GM21737 (cell line): ENCODE measurements around the gene SOX9.
"Not testable (repeated sequence)": the region's sequence is repeated elsewhere in the genome, so short reads cannot be mapped to it uniquely, and the experiment has no call there.

Source experiments
- ATAC-seq: cut with Tn5 transposase; IDR thresholded peaks from one replicate; pipeline ENCODE4 v1.9.1; 2021; ENCODE audit warnings: mild to moderate bottlenecking, moderate library complexity; ENCODE audit not compliant: unreplicated experiment

Gene SOX9

GRCh38 chr17:72125742-72126141, 4.9 kb downstream of the SOX9 start:
- ATAC-seq: no peak

- no peak for ATAC-seq
These were observed 6.0 kb downstream of the SOX9 start for GRCh38 chr17:72126575-72127486.

- ATAC-seq: no peak
These were observed 7.2 kb downstream of the SOX9 start for GRCh38 chr17:72128039-72128438.

GRCh38 chr17:72134608-72135394, 14.0 kb downstream of the SOX9 start:
- ATAC-seq: no peak

- no peak for ATAC-seq
These were observed 14.9 kb downstream of the SOX9 start for GRCh38 chr17:72135546-72136325.

- ATAC-seq: no peak
These were observed 15.9 kb downstream of the SOX9 start for GRCh38 chr17:72136692-72137091.

GRCh38 chr17:72137161-72137560, 16.3 kb downstream of the SOX9 start:
- ATAC-seq: no peak

- ATAC-seq: no peak
These were observed 18.4 kb downstream of the SOX9 start for GRCh38 chr17:72139212-72139611.

- ATAC-seq: no peak
These were observed 20.5 kb downstream of the SOX9 start for GRCh38 chr17:72141336-72141735.

- ATAC-seq: not testable (repeated sequence)
These were observed 21.3 kb downstream of the SOX9 start for GRCh38 chr17:72142097-72142496.

GRCh38 chr17:72142614-72143013, 21.8 kb downstream of the SOX9 start:
- no peak for ATAC-seq

GRCh38 chr17:72143245-72143644, 22.4 kb downstream of the SOX9 start:
- no peak for ATAC-seq

GRCh38 chr17:72144101-72144500, 23.3 kb downstream of the SOX9 start:
- ATAC-seq: no peak

GRCh38 chr17:72145562-72145961, 24.7 kb downstream of the SOX9 start:
- ATAC-seq: no peak

- no peak for ATAC-seq
These were observed 25.1 kb downstream of the SOX9 start for GRCh38 chr17:72145962-72146361.

- no peak for ATAC-seq
These were observed 25.6 kb downstream of the SOX9 start for GRCh38 chr17:72146371-72146770.

- ATAC-seq: no peak
These were observed 30.0 kb downstream of the SOX9 start for GRCh38 chr17:72150632-72151460.

- ATAC-seq: no peak
These were observed 31.0 kb downstream of the SOX9 start for GRCh38 chr17:72151565-72152386.

- ATAC-seq: no peak
These were observed 31.6 kb downstream of the SOX9 start for GRCh38 chr17:72152387-72152929.
